ENCODE measurements around the gene TFB1M.
"Not testable (repeated sequence)": the region's sequence is repeated elsewhere in the genome, so short reads cannot be mapped to it uniquely, and the experiment has no call there.

TFB1M gene

GRCh38 chr6:155301867-155302266 lies 12.4 kb downstream of the TFB1M start:
- DNase-seq (ENCODE audit: low read depth in 2 of 2) = no peak

GRCh38 chr6:155297669-155298068 lies 16.6 kb downstream of the TFB1M start:
- DNase-seq (ENCODE audit: low read depth in 2 of 2) = no peak

- DNase-seq (ENCODE audit: low read depth in 2 of 2) = no peak
Measured at GRCh38 chr6:155292711-155293110, 21.6 kb downstream of the TFB1M start.

- DNase-seq (ENCODE audit: low read depth in 2 of 2) = no peak
Measured at GRCh38 chr6:155291291-155291690, 23.0 kb downstream of the TFB1M start.

- no peak for DNase-seq (ENCODE audit: low read depth in 2 of 2)
Measured at GRCh38 chr6:155290491-155290890, 23.8 kb downstream of the TFB1M start.

GRCh38 chr6:155287762-155288161 lies 26.5 kb downstream of the TFB1M start:
- DNase-seq (ENCODE audit: low read depth in 2 of 2) = no peak

- no peak for DNase-seq (ENCODE audit: low read depth in 2 of 2)
Measured at GRCh38 chr6:155284775-155285174, 29.5 kb downstream of the TFB1M start.

GRCh38 chr6:155278319-155279049 lies 35.8 kb downstream of the TFB1M start:
- DNase-seq (ENCODE audit: low read depth in 2 of 2) = no peak

GRCh38 chr6:155276638-155277037 lies 37.6 kb downstream of the TFB1M start:
- no peak for DNase-seq (ENCODE audit: low read depth in 2 of 2)

- no peak for DNase-seq (ENCODE audit: low read depth in 2 of 2)
Measured at GRCh38 chr6:155275808-155276480, 38.3 kb downstream of the TFB1M start.

- DNase-seq (ENCODE audit: low read depth in 2 of 2) = no peak
Measured at GRCh38 chr6:155274533-155274932, 39.8 kb downstream of the TFB1M start.

- no peak for DNase-seq (ENCODE audit: low read depth in 2 of 2)
Measured at GRCh38 chr6:155274106-155274505, 40.2 kb downstream of the TFB1M start.

GRCh38 chr6:155273431-155273830 lies 40.9 kb downstream of the TFB1M start:
- no peak for DNase-seq (ENCODE audit: low read depth in 2 of 2)

- DNase-seq (ENCODE audit: low read depth in 2 of 2) = no peak
Measured at GRCh38 chr6:155272353-155273232, 41.7 kb downstream of the TFB1M start.

- no peak for DNase-seq (ENCODE audit: low read depth in 2 of 2)
Measured at GRCh38 chr6:155271145-155271544, 43.1 kb downstream of the TFB1M start.

GRCh38 chr6:155270561-155271091 lies 43.7 kb downstream of the TFB1M start:
- no peak for DNase-seq (ENCODE audit: low read depth in 2 of 2)

- DNase-seq (ENCODE audit: low read depth in 2 of 2) = no peak
Measured at GRCh38 chr6:155269765-155270164, 44.5 kb downstream of the TFB1M start.

GRCh38 chr6:155268088-155268867 lies 46.0 kb downstream of the TFB1M start:
- DNase-seq (ENCODE audit: low read depth in 2 of 2) = not testable (repeated sequence)

- no peak for DNase-seq (ENCODE audit: low read depth in 2 of 2)
Measured at GRCh38 chr6:155267411-155267810, 46.9 kb downstream of the TFB1M start.

GRCh38 chr6:155265843-155266535 lies 48.3 kb downstream of the TFB1M start:
- no peak for DNase-seq (ENCODE audit: low read depth in 2 of 2)
